ENCODE measurements around the gene CNOT4.
"Not testable (repeated sequence)": the region's sequence is repeated elsewhere in the genome, so short reads cannot be mapped to it uniquely, and the experiment has no call there.

DNA sequence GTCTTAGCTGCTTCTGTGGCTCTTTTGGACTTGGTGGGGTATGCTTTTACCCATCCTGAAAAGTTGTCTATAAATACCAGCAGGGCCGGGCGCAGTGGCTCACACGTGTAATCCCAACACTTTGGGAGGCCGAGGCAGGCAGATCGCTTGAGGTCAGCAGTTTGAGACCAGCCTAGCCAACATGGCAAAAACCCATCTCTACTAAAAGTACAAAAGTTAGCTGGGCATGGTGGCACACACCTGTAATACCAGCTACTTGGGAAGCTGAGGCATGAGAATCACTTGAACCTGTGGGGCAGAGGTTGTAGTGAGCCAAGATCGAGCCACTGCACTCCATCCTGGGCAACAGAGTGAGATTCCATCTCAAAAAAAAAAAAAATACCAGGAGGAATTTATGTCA, 188.9 kb downstream of the CNOT4 start:
- not testable (repeated sequence) for TF ChIP-seq ZBTB43 (CRISPR knock-in tag; IDR thresholded peaks at IDR 0.05); ARID4B (CRISPR knock-in tag; IDR thresholded peaks at IDR 0.05; ENCODE audit: borderline replicate concordance); ELF4 (CRISPR knock-in tag; IDR thresholded peaks at IDR 0.05; ENCODE audit: low read depth); IRF1 (CRISPR knock-in tag; IDR thresholded peaks at IDR 0.05); ZNF232 (CRISPR knock-in tag; IDR thresholded peaks at IDR 0.05); CREB1 (CRISPR knock-in tag; IDR thresholded peaks at IDR 0.05); ATF1 (CRISPR knock-in tag; IDR thresholded peaks at IDR 0.05); CBFB (CRISPR knock-in tag; IDR thresholded peaks at IDR 0.05; ENCODE audit: low read depth); STAT6 (CRISPR knock-in tag; conservative IDR thresholded peaks at IDR 0.05; ENCODE audit: low read depth)
- TF ChIP-seq, protein P1, sequence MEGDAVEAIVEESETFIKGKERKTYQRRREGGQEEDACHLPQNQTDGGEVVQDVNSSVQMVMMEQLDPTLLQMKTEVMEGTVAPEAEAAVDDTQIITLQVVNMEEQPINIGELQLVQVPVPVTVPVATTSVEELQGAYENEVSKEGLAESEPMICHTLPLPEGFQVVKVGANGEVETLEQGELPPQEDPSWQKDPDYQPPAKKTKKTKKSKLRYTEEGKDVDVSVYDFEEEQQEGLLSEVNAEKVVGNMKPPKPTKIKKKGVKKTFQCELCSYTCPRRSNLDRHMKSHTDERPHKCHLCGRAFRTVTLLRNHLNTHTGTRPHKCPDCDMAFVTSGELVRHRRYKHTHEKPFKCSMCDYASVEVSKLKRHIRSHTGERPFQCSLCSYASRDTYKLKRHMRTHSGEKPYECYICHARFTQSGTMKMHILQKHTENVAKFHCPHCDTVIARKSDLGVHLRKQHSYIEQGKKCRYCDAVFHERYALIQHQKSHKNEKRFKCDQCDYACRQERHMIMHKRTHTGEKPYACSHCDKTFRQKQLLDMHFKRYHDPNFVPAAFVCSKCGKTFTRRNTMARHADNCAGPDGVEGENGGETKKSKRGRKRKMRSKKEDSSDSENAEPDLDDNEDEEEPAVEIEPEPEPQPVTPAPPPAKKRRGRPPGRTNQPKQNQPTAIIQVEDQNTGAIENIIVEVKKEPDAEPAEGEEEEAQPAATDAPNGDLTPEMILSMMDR (IDR thresholded peaks at IDR 0.05), result not testable (repeated sequence)

Measured in WTC11 (cell line).